Retina (tissue), 1 donor: ENCODE results near the gene PIP4K2A.

Experiments used
- DNase-seq: peaks from one replicate; pipeline ENCODE4 v3.0.0-alpha.2; 2016

PIP4K2A gene

GRCh38 chr10:22662733-22663330 is 51.5 kb downstream of the PIP4K2A start:
- DNase-seq: no peak

GRCh38 chr10:22659866-22660265 is 54.5 kb downstream of the PIP4K2A start:
- DNase-seq: no peak

GRCh38 chr10:22658745-22659410 is 55.5 kb downstream of the PIP4K2A start:
- DNase-seq: no peak

GRCh38 chr10:22657566-22658225 is 56.7 kb downstream of the PIP4K2A start:
- DNase-seq: no peak

- no peak for DNase-seq
Observed at GRCh38 chr10:22657024-22657423, 57.4 kb downstream of the PIP4K2A start.

GRCh38 chr10:22656036-22656435 is 58.3 kb downstream of the PIP4K2A start:
- no peak for DNase-seq

GRCh38 chr10:22655312-22655981 is 58.9 kb downstream of the PIP4K2A start:
- DNase-seq: no peak

- DNase-seq: no peak
Observed at GRCh38 chr10:22652988-22653481, 61.3 kb downstream of the PIP4K2A start.

- no peak for DNase-seq
Observed at GRCh38 chr10:22651276-22651980, 63.0 kb downstream of the PIP4K2A start.

GRCh38 chr10:22649994-22650393 is 64.4 kb downstream of the PIP4K2A start:
- no peak for DNase-seq

GRCh38 chr10:22649390-22649841 is 65.0 kb downstream of the PIP4K2A start:
- no peak for DNase-seq

GRCh38 chr10:22648547-22648961 is 65.8 kb downstream of the PIP4K2A start:
- no peak for DNase-seq

- DNase-seq: no peak
Observed at GRCh38 chr10:22647244-22647643, 67.1 kb downstream of the PIP4K2A start.

GRCh38 chr10:22646388-22646853 is 68.0 kb downstream of the PIP4K2A start:
- DNase-seq: no peak

- DNase-seq: no peak
Observed at GRCh38 chr10:22644222-22644621, 70.2 kb downstream of the PIP4K2A start.

- no peak for DNase-seq
Observed at GRCh38 chr10:22643775-22644174, 70.6 kb downstream of the PIP4K2A start.

GRCh38 chr10:22643116-22643515 is 71.3 kb downstream of the PIP4K2A start:
- no peak for DNase-seq

GRCh38 chr10:22641743-22642142 is 72.6 kb downstream of the PIP4K2A start:
- no peak for DNase-seq

- peak; percentile 84 for DNase-seq
Observed at GRCh38 chr10:22640359-22640758, 74.0 kb downstream of the PIP4K2A start.

- DNase-seq: no peak
Observed at GRCh38 chr10:22638863-22639262, 75.5 kb downstream of the PIP4K2A start.

- DNase-seq: no peak
Observed at GRCh38 chr10:22637491-22637890, 76.9 kb downstream of the PIP4K2A start.

- DNase-seq: no peak
Observed at GRCh38 chr10:22635650-22636049, 78.7 kb downstream of the PIP4K2A start.
